GM18498 (cell line): ENCODE data around the gene IQSEC1.

Experiments used
- ATAC-seq: cut with Tn5 transposase; IDR thresholded peaks from one replicate; pipeline ENCODE4 v1.9.1; 2021; ENCODE audit warnings: mild to moderate bottlenecking, moderate library complexity; ENCODE audit not compliant: unreplicated experiment

Gene IQSEC1

DNA sequence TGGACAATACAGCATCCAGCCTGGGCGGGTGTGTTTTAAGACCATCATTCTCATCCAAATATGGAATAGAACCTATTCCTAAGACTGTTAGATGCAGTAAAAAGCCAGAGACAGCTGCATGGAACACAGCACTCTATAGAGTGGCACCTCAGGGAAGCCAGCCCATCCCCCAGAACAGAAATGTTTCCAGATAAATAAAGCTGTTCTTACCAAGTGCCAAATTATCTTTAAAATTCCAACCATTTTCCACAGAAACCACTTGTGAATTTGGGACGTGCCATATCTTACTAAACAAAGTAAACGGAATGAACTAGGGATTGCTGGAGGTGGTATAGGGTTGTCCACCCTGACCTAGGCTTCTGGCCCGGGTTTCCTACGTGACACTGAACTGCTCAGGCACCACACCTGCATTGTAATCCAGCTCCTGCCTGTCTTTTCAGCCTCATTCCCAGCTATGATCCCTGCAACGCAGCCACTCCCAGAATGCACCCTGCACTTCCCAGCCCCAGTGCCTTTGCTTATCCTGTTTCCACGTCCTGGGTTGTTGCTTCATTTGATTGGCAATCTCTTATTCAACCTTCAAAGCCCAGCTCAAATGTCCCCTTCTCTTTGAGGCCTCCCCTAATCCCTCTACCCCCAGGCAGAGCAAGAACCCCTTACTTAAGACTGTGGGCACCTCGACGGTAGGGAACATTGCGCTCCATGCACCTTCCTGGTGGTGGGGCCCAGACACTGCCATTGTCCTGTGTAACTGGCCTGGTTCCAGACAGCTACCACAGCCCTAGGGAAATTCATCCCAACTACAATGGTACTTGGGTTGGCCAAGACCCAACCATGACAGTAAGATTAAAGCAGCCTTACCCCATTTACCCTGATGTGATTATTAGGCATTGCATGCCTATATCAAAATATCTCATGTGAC lies 100.2 kb downstream of the IQSEC1 start:
- no peak for ATAC-seq

DNA sequence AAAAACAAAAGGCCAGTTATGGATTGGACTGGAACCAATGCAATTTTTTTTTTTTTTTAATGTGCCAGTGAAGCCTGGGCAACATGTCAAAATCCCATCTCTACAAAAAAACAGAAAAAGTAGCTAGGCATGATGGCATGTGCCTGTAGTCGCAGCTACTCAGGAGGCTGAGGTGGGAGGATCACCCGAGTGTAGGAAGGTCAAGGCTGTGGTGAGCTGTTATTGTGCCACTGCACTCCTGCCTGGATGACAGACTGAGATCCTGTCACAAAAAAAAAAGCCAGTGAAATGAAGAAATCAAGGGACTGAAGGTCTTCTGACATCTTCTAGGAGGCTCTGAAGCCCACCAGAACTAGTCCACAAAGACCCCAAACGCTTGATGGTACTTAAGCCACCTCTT lies 101.2 kb downstream of the IQSEC1 start:
- ATAC-seq: no peak

DNA sequence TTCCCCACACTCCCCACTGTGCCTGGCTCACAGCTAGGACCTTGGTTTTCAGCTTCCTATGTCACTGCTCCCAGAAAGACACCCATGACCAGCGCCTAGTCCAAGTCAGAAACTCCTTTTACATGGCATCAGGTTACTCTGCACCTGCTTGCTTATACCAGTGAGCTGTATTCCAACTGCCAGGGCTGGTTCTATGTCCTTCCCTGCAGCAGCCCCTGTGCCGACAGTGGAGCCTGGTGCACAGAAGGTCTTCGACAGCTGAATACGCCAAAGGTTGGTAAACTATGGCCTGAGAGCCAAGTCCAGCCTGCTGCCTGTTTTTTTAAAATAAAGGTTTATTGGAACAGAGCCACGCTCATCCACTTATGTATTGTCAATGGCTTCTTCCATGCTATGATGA lies 102.5 kb downstream of the IQSEC1 start:
- ATAC-seq: no peak

DNA sequence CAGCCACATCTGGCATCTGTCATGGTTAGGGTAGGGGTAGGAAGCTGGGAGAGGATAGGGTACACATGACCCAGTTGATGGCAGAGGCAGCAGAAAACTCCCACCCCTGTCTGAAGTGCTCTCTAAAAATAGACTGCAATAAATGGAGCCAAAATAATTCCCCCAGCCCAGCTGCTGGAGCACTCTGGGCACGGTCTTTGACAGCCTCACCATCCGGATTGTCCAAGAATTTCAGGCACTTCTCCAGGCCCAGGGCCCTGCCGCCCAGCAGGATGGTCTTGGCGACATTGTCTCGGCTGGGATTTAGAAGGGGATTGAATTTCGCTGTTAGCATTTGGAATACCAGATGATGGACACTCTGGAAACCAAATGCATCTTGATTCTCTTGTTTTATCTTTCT lies 103.7 kb downstream of the IQSEC1 start:
- ATAC-seq: no peak

DNA sequence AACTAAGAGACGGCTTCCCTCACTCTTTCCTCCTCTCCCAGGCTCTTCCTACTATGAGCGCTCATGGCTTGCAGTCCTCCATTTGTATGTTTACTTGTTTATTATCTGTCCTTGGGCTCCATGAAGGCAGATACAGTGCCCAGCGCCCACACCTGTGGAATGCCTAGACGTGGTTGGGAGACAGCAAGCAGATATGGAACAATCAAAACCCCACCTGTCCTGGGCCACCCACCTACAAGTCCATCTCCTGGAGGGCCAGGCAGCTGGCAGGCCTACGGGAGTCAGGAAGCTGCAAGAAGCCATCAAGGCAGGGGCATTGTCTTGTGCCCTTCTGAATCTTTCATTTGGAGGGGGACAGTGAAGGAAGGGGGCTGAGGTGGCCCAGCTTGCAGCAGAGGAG lies 104.7 kb downstream of the IQSEC1 start:
- ATAC-seq: no peak

DNA sequence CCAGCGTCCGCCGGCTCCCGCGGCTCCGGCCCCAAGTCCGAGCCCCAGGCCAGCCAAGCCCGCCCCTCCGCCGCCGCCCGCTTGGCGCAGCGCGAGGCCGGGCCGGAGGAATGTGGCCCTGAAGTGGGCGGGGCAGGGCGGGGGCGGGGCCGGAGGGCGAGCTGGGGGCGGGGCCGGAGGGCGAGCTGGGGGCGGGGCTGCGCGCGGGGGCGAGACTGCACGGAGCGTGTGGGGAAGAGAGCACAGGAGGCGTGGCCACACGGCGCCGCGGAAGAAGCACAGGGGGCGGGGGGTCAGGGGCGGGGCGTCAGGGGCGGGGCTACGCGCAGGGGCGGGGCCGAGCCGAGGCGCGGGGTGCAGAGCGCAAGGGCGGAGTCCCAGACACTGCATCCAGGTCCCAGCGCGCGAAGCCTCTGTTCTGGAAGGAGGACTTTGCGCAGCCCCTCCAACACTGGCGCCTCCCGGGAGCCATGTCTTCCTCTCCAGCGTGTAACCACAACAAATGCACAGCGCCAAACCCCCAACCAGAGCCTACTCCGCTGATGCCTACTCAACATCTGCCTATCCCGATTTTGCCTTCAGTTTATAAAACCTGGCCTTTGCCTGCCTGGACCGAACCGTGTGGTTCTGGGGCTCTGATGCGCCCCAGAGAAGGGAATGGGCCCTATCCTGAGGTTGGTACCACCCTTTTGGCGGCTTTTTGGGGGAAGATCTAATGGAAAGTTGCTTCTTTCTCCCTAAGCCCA lies 105.5 kb downstream of the IQSEC1 start:
- ATAC-seq: peak; percentile 75

DNA sequence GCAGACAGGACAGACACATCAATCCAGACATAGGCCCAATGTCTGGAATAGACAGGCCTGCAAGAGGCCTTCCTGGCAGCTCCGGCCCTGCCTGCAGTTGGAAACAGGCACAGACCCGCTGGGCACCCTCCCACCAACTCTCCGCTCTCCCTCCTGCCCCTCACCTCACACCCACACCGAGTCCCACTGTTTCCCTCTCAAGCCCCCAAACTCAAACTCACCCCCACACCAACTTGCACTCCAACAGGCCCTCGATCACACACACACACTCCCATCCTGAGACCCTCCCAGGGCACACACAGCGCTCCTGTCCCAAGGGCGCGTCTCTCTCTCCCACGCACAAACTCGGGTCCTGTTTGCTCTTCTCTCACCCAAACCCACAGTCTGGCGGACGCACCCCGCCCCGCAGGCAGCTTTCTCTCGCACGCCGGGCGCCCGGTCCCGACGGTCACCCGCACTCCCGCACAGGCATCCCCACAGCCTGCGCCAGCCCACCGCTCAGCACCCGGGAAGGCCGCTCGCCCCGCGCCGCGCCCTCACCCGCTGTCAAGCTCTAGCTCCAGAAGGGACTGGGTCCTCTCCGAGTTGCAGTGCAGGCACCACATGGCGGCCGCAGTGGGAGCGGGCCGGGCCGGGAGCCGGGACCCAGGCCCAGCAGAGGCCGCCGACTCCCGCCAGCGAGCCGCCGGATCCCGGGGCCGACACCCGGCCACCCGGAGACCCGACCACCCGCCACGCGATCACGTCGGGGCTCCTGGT lies 106.2 kb downstream of the IQSEC1 start:
- peak; percentile 25 for ATAC-seq

DNA sequence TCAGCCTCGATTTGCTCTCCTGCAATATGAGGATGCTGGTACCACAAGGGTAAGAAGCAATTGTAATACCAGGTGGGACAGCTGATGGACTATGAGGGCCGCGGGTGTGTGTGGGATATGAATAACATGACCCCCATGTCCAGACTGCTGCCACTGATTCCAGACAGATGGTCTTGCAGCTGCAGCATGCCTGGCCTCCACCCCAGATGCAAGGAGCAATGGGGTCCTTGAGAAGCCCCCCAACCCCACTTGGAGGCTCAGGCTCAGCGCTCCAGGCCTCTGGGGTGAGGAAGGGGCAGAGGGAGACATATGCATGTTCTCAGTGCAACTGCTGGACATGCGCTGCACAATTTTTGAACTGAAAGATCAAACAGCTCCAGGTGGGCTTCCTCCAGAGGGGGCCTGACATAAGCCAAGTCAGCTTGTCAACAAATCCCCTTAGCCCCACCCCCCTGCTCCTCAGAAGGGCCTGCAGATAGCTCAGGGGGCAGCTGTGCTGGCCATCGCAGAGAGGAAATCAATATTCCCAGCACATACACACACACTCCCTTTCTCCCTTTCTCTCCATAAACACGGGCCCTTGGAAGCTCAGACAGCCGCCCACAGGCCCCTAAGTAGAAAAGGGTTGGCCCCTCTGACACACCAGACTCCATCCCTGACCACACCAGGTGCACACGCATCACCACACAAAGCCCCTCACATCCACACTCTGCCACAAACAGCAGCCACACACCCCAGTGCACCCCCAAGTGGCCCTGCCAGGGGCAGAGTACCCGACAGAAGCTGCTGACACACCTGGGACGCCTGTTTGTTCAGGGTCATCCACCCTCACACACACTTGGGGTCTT lies 107.0 kb downstream of the IQSEC1 start:
- ATAC-seq: no peak

DNA sequence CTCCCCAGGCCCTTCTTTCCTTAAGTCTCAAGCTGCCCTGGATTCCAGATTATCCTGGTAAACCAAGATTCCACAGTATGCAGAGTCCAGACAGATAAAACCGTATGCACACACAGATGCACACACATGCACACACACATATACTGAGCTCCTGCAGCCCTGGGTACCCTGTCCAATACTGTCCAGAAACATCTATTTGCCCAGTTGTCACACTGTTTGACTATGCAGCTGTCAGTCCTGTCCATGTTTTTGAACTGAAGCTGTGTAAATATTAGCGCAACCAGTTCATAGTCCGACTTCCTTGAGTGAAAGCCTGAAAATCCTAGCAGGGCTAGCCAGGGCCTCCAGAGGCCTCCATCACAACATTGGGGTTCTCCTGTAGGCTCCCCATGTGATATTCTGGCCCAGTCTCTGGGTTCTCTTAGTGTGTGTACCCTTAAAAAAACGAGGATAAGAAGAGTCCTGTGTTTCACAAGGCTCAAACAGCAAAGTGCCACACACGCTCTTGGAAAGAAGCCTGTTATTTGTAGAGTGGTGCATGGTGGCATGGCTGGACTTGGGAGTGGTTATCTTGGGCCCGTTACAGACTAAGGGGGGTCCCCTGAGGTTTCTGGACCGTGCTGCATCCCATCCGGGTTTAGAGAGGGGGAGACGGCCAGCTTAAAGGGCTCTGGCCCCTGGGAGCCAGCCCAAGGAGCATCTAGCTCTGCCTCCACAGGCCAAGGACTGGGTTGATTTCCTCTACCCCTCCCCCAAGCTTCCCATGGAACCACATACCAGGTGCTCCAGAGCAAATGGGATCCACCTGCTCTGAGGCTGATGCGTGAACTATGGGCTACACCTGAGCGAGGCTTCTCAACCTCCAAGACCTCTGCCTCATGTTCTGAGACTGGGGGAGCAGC lies 108.3 kb downstream of the IQSEC1 start:
- no peak for ATAC-seq

DNA sequence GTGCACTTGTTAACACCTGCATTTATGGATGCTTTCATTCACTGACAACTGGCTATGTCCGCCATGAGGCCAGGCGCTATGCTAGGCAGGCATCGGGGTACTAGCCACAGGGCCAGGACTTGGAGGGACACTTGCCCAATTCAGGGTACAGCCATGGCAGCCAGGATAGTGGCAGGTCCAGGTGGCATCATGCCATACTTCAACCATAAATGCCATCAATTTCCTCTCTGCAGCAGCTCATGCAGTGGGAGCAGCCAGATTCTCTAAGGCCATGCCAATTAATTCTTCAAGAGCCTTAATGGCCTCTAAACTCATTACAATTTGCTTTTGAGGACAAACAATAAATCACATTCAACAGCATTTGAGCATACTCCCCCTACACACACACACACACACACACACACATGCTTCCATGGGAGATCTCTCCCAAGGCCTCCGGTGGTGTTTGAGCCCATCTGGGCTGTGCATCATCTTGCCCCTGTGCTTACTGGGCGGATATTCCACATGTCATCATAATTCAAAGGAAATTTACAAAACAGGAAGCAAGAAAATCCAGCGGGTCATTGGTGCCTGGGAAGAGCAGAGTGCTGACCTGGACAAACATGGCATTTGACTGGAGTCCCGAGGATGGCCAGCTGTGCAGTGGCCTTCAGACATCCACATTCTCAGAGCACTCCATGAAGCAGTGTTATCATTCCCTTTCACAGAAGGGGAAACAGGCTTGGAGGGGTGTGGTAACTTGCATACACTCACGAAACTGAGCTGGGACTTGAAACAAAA lies 109.1 kb downstream of the IQSEC1 start:
- ATAC-seq: no peak

DNA sequence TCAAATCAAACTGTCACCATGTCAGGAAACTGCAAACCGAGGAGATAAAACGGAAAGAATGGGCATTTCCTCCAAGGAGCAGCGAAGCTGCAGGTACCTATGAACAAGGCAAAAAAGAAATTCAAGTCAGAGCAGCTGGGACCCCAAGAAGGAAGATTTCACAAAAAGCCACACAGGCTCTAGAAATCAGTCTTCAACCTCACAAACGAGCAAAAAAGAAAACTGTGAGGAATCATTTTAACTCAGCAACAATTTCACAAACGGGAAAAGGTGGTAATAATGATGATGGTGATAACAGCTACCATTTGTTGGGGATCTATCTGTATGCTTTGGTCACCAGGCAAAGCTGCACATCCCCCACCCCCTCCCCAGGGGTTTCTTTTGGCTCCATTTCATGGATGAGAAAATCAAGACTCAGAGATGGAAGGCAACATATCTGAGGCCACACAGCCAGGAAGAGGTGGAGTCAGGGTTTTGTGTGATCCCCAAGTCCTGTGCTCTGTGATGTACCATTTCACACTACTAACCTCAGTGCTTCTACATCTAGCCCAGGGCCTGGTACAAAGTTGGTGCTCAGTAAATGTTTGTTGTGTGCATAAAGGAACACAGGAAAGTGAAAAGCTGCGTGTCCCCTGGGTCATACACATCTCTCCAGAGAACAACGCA lies 109.9 kb downstream of the IQSEC1 start:
- ATAC-seq: no peak

DNA sequence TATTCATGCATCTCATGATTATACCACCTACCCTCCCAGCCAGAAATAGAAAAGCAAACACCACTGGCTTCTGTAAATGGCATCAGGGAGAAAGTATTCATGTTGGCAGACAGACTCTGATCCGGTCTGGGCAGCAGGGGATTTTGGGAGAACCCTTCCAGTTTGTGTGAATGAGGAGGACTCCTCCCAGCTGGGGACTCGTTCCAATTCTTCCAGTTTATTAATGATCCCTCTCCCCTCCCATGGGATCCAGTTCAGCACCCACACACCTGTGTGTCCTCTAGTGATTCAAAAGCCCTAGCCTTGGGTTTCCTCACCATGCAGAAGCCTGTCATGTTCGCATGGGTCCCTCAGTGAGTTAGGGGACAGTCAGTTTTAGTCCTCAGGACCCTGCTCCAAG lies 110.9 kb downstream of the IQSEC1 start:
- ATAC-seq: no peak

DNA sequence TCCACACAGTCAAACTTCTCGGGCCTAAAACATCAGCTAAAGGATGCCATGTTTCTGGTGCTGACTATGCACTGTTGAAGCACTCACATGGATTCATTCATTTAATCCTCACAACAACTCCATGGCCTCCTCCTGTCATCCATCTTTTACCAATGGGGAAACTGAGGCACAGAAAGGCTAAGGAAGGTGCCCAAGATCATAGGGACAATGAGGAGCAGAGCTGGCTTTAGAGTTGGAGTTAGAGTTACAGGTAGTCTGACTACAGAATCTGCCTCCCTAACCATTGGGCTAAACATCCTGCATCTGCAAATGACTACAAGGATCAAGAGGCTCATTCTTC lies 111.6 kb downstream of the IQSEC1 start:
- ATAC-seq: no peak

DNA sequence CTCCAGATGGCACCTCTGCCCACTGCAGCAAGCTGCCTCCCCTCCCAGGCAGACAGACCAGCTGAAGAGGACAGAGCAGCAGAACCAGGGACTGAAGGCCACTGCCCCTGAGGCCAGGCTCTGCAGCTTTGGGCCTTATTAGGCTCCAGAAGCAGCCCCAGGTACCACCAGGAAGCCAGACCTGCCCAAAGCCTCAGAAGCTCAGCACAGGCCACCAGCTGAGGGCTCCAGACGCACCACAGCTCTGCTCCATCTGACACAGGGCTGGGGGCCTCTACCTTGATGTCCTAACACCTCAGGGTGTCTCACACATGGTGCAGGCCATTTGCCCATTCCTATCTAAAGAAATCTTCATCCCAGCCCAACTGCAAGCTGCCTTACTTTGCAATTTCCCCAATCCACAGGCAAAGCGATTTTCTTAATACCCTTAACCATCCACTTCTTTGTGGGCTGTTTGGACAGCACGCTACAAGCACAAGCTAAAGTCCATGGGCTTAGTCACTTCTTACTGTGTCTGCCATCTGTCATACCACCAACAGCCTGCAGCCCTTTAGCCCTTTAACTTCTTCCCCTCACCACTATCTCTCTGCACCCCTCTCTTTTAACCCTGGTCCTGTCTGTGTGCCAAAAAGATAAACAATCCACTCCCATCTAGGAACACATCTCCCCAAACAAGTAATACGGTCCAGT lies 112.1 kb downstream of the IQSEC1 start:
- ATAC-seq: no peak

DNA sequence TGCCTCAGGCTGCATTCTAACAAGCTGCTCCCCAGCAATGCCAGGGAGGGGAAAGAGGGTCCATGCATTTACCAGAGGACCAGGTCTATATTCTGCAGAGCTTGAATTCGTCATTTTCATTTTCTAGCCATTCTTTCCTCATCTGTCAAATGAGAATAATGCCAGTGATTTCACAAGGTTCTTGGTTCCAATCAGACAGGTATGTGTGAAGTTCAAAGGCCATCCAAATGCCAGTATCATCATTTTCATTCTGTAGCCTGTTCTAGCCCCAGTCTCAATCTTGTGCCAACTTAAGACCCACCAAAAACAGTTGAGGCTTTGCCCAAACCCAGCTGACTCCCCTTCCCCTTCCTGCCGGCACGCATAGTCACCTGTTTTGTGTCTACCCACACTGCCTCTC lies 112.7 kb downstream of the IQSEC1 start:
- ATAC-seq: no peak

DNA sequence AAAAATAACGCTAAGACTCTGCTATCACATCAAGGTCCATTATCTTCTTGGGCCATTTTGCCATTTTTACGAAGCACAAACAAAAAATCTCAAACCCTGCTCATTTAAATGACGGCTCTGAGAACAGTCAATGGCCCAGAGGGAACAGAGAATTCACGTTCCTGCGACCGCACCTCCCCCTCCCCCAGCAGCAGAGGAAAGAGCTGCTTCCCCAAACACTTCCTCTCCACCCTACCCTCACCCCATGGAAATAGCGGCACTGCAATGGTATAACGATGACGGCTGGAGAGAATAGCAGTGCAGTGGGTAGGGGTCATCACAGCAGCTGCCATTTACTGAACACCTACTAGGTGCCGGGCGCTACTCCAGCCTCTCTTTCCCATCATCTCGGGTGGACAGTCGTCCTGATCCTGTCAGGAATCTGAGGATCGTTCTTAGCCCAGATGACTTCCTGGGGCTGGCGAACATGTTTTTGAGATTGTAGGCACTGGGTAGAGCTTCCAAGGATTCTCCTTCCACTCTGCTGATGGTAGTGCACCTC lies 113.3 kb downstream of the IQSEC1 start:
- no peak for ATAC-seq

DNA sequence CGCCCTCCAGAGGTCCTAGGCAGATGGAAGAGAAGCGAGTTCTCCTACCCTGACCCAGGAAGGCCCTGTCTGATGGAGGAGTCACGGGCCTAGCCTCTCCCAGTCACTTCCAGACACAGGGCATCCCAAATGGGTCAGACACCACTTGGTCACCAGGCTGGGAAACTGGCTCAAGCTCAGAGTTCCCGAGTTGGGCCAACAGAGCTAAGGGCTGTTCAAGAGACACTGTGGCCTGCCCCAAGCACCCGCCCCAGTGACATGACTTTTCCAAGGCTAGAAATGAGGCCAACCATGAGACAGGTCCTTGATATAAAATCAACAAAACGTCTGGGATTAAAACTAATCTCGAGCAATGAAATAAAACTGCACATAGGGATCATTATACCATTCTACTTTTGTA lies 113.8 kb downstream of the IQSEC1 start:
- ATAC-seq: no peak
